Colonic mucosa (tissue), 4 donors: Measurements from ENCODE around the gene STAT2. TPM values are rescaled to one million over a fixed set of nuclear protein-coding genes. Genes with fewer than 3 reads are reported as not detected.

Source experiments
- DNase-seq: peaks from one replicate; pipeline ENCODE4 v3.0.0-alpha.2; 2020
- H3K27ac ChIP-seq: fragments of 200-600 bp; one replicate; pipeline ENCODE4 v1.8.0; 2021
- H3K27me3 ChIP-seq: fragments of 200-600 bp; one replicate; pipeline ENCODE4 v1.8.0; 2021
- H3K36me3 ChIP-seq: fragments of 200-600 bp; one replicate; pipeline ENCODE4 v1.8.0; 2021
- H3K4me1 ChIP-seq: fragments of 200-600 bp; one replicate; pipeline ENCODE4 v1.8.0; 2021; ENCODE audit warnings: mild to moderate bottlenecking
- H3K4me3 ChIP-seq: fragments of 200-600 bp; one replicate; pipeline ENCODE4 v1.8.0; 2021
- H3K9ac ChIP-seq, 2 donors: one replicate each; pipeline ENCODE4 v1.7.0; 2013; ENCODE audit warnings: control low read depth in 2 of 2, low read depth in 2 of 2, low read length in 2 of 2
- H3K9me3 ChIP-seq: fragments of 200-600 bp; one replicate; pipeline ENCODE4 v1.8.0; 2021
- intact Hi-C: fragments of 100-400 bp; cut with DNase I; formaldehyde crosslinking; loops from one replicate; pipeline ENCODE4 v1.14.1; 2022
- total RNA-seq, 2 donors: library from RNA; stranded (reverse); fragmentation: NEBNext Ultra II Directional in 1 of 2; extraction: Animal tissue kit (Norgen Biotek cat#: 25700) in 1 of 2; gene quantifications; one replicate each; pipeline ENCODE4 v1.2.1, GENCODE V29; 2021
- TF ChIP-seq, protein P1 (sequence below): fragments of 200-600 bp; IDR thresholded peaks from one replicate; pipeline ENCODE4 v1.8.0; 2022; ENCODE audit warnings: antibody characterized with exemption, mild to moderate bottlenecking
- donor health status: healthy.
- donor health status: DM: no; HTN: no; CAD: no.
- donor health status: DM: no; HTN: no; CAD: no.

Gene STAT2
- total RNA-seq, 2 donors from 2014 or later, result 62.6 to 63.2 TPM

DNA sequence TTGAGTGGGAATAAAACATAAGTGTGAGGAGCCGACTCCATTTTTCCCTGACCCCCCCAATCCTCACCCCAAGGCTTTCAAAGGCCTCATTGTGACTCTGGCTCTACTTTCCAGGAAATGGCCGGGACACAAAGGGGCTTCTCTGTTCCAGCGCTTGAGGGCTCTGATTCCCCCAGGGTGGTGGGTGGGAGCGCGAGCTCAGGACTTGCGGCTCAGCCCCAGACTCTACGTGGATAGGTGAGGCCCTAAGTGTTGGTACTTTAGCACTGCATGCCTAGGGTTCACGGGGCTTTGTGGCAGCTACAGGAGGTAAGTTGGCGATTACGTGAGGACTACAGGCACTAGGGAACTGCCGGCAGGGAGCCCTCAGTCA is 44.7 kb downstream of the STAT2 start:
- intact Hi-C loops, result no loop called here
- Histone ChIP-seq H3K9me3 (no peaks in the 10 kb centered on the region), H3K9ac (peak overlapping the region; percentile 91 to 100), H3K27ac (peak overlapping the region; percentile 88), H3K27me3 (no peaks in the 10 kb centered on the region), H3K4me1 (peaks cover 14% of the 10 kb centered on the region), H3K36me3 (peaks cover 8% of the 10 kb centered on the region), H3K4me3 (peak overlapping the region; percentile 88)
- peak; percentile 31 for DNase-seq
- TF ChIP-seq, protein P1, sequence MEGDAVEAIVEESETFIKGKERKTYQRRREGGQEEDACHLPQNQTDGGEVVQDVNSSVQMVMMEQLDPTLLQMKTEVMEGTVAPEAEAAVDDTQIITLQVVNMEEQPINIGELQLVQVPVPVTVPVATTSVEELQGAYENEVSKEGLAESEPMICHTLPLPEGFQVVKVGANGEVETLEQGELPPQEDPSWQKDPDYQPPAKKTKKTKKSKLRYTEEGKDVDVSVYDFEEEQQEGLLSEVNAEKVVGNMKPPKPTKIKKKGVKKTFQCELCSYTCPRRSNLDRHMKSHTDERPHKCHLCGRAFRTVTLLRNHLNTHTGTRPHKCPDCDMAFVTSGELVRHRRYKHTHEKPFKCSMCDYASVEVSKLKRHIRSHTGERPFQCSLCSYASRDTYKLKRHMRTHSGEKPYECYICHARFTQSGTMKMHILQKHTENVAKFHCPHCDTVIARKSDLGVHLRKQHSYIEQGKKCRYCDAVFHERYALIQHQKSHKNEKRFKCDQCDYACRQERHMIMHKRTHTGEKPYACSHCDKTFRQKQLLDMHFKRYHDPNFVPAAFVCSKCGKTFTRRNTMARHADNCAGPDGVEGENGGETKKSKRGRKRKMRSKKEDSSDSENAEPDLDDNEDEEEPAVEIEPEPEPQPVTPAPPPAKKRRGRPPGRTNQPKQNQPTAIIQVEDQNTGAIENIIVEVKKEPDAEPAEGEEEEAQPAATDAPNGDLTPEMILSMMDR, result no peak

DNA sequence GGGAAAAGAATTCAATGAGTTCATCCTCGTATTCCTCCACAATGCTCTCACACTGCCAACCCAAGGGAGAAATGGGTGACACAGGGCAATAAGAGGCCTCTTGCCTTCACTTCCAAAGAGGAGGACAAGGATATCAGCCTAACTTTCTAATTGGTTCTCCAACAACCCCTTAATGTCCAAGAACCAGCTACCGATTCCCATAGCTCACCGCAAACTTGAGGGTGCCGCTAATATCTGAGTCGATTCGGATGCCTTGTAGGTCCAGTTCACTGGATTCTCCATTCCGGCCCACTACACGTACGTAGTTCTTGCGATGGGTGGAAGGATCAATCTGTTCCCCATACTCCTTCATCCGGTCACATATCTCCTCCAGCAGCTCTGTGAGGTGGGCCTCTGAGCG is 48.9 kb downstream of the STAT2 start:
- Histone ChIP-seq H3K36me3 (peaks cover 8% of the 10 kb centered on the region), H3K9me3 (no peaks in the 10 kb centered on the region)

DNA sequence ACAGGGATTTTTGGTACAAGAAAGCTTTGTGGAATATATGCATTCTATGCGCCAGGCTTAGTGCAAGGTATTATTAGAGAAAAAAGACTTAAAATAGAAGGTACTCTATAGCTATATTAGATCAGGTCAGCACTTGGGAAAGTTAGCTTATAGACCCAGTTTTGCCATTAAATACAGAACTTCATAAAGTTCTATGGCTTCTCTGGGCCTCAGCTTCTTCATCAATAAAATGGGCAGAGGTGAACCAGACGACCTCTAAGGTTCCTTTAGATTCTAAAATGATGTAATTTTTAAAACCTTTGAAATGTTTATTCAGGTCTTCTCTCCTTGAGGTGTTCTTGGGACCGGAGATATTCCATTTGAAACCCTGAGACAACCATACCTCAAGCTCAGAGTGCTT is 51.2 kb downstream of the STAT2 start:
- no peak for DNase-seq
- Histone ChIP-seq H3K4me1 (no peaks in the 10 kb centered on the region), H3K9ac (no peak overlapping the region), H3K27me3 (no peaks in the 10 kb centered on the region), H3K4me3 (no peak overlapping the region), H3K9me3 (no peaks in the 10 kb centered on the region), H3K27ac (no peak overlapping the region), H3K36me3 (peaks cover 8% of the 10 kb centered on the region)
- intact Hi-C loops, result no loop called here
- TF ChIP-seq, protein P1, result no peak

More for the DNA sequence above, 48.9 kb downstream of the STAT2 start:
- DNase-seq, result no peak
- H3K9ac ChIP-seq, result no peak overlapping the region
- intact Hi-C loops, result no loop called here
- no peak overlapping the region for H3K4me3 ChIP-seq
- no peak overlapping the region for H3K27ac ChIP-seq
- TF ChIP-seq, protein P1, result no peak
- peaks cover 7% of the 10 kb centered on the region for H3K4me1 ChIP-seq
- no peaks in the 10 kb centered on the region for H3K27me3 ChIP-seq

DNA sequence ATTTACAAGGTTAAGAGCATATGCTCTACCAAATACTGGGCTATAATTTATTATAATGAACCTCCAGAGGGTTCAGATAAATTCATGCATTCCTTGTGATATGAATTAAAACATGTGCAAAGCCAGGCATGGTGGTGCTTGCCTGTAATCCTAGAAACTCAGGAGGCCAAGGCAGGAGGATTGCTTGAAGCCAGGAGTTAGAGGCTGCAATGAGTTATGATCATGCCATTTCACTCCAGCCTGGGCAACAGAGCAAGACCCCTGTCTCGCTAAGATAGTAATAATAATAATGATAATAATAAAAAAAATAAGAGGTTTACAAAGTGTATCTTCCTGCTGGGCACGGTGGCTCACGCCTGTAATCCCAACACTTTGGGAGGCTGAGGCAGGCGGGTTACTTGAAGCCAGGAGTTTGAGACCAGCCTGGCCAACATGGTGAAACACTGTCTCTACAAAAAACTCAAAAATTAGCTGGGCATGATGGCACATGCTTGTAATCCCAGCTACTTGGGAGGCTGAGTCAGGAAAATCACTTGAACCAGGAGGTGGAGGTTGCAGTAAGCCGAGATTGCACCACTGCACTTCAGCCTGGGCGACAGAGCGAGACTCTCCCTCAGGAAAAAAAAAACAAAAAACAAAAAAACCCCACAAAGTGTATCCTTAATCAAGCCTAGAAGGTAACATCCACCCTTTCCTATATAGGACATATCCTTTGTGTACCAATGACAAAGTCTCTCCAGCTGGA is 52.5 kb downstream of the STAT2 start:
- TF ChIP-seq, protein P1, result no peak
- H3K36me3 ChIP-seq, result peaks cover 8% of the 10 kb centered on the region
- no peaks in the 10 kb centered on the region for H3K4me1 ChIP-seq
- H3K9ac ChIP-seq, result no peak overlapping the region
- DNase-seq, result no peak
- no peaks in the 10 kb centered on the region for H3K27me3 ChIP-seq
- intact Hi-C loops, result no loop called here
- no peak overlapping the region for H3K4me3 ChIP-seq
- no peaks in the 10 kb centered on the region for H3K9me3 ChIP-seq
- no peak overlapping the region for H3K27ac ChIP-seq

DNA sequence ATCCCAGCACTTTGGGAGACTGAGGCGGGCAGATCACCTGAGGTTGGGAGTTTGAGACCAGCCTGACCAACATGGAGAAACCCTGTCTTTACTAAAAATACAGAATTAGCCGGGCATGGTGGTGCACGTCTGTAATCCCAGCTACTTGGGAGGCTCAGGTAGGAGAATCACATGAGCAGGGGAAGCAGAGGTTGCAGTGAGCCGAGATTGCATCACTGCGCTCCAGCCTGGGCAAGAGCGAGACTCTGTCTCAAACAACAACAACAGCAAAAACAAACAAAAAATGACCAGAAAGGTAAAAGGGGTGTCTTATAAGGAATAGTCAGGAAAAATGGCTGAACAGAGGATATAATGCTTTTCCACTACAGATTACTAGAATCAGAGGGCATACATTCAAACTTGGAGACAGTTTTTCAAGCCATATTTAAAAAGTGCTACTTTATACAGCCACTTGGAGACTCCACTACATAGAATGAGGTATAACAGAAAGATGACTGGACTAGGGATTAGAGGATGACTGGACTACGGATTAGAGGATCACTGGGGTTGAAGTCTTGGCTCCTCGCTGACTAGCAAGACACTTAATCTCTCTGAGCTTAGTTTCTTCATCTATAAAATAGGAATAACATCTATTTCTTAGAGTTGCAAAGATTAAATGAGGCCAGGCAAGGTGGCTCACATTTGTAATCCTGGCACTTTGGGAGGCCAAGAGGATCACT is 54.9 kb downstream of the STAT2 start:
- no peaks in the 10 kb centered on the region for H3K36me3 ChIP-seq
- TF ChIP-seq, protein P1, result no peak

More for the DNA sequence above, 54.9 kb downstream of the STAT2 start:
- no peak overlapping the region for H3K4me3 ChIP-seq
- no peak overlapping the region for H3K9ac ChIP-seq
- H3K9me3 ChIP-seq, result no peaks in the 10 kb centered on the region
- no peaks in the 10 kb centered on the region for H3K27me3 ChIP-seq
- peaks cover 2% of the 10 kb centered on the region for H3K4me1 ChIP-seq
- no peak for DNase-seq
- H3K27ac ChIP-seq, result no peak overlapping the region
- intact Hi-C loops, result no loop called here
